WTC11 (cell line): ENCODE data around the gene GLT6D1. TPM values are rescaled to one million over a fixed set of nuclear protein-coding genes. Genes with fewer than 3 reads are reported as not detected.

Experiments used
- ATAC-seq: fragments of 200-7000 bp; cut with Tn5 transposase; 2 replicates; pipeline ENCODE4 v1.10.0; 2021; ENCODE audit warnings: mild to moderate bottlenecking, moderate library complexity
- CTCF ChIA-PET: fragments of 300-600 bp; sonication (Branson Sonifier 250); formaldehyde crosslinking; loops from one replicate; lab custom pipeline; 2021; ENCODE audit warnings: antibody characterized with exemption; lab: Charles Lee
- POLR2A ChIA-PET: fragments of 350-600 bp; sonication (Branson Sonifier 250); formaldehyde crosslinking; loops from one replicate; lab custom pipeline; 2021; ENCODE audit warnings: antibody characterized with exemption; lab: Charles Lee
- DNase-seq: peaks from one replicate; pipeline ENCODE4 v3.0.0; 2021; ENCODE audit warnings: low spot score
- H3K27ac Mint-ChIP-seq: 2 replicates; pipeline ENCODE4 v1.8.0; 2021; ENCODE audit warnings: mixed read lengths
- H3K27me3 Mint-ChIP-seq: 2 replicates; pipeline ENCODE4 v1.8.0; 2021; ENCODE audit warnings: low read depth, mild to moderate bottlenecking, moderate library complexity, mixed read lengths
- H3K36me3 Mint-ChIP-seq: 2 replicates; pipeline ENCODE4 v1.8.0; 2021; ENCODE audit warnings: mixed read lengths
- H3K4me1 Mint-ChIP-seq: 2 replicates; pipeline ENCODE4 v1.8.0; 2022; ENCODE audit warnings: mixed read lengths
- H3K4me3 Mint-ChIP-seq: 2 replicates; pipeline ENCODE4 v1.8.0; 2021; ENCODE audit warnings: mild to moderate bottlenecking, moderate library complexity, mixed read lengths
- H3K9me3 Mint-ChIP-seq: 2 replicates; pipeline ENCODE4 v1.8.0; 2021; ENCODE audit warnings: mixed read lengths
- CBFB ChIP-seq: sonication (generic); formaldehyde crosslinking; IDR thresholded peaks from 2 replicates; pipeline ENCODE4 v1.8.1; 2022; ENCODE audit warnings: mild to moderate bottlenecking, low read depth, missing genetic modification reagents
- CREB1 ChIP-seq: sonication (generic); formaldehyde crosslinking; IDR thresholded peaks from 2 replicates; pipeline ENCODE4 v1.8.0; 2023; ENCODE audit warnings: mild to moderate bottlenecking, missing genetic modification reagents
- FOXJ3 ChIP-seq: sonication (generic); formaldehyde crosslinking; IDR thresholded peaks from 2 replicates; pipeline ENCODE4 v1.9.0; 2021; ENCODE audit warnings: missing genetic modification reagents, mild to moderate bottlenecking, borderline replicate concordance
- FOXK1 ChIP-seq: sonication (generic); formaldehyde crosslinking; IDR thresholded peaks from 2 replicates; pipeline ENCODE4 v1.8.0; 2022; ENCODE audit warnings: mild to moderate bottlenecking, moderate library complexity, missing genetic modification reagents
- GRHL2 ChIP-seq: fragments of 250-450 bp; sonication (Bioruptor Pico); IDR thresholded peaks from 2 replicates; pipeline ENCODE4 v1.8.0; 2022; ENCODE audit warnings: mild to moderate bottlenecking, moderate library complexity; ENCODE audit not compliant: insufficient replicate concordance, severe bottlenecking
- HMGA2 ChIP-seq: fragments of 250-450 bp; sonication (Bioruptor Pico); IDR thresholded peaks from 2 replicates; pipeline ENCODE4 v1.4.0; 2021; ENCODE audit warnings: mild to moderate bottlenecking, moderate library complexity
- NR3C1 ChIP-seq: sonication (generic); formaldehyde crosslinking; conservative IDR thresholded peaks from 2 replicates; pipeline ENCODE4 v1.8.1; 2023; ENCODE audit warnings: low read depth, mild to moderate bottlenecking, missing genetic modification reagents
- OVOL2 ChIP-seq: fragments of 250-450 bp; sonication (Bioruptor Pico); IDR thresholded peaks from 2 replicates; pipeline ENCODE4 v1.9.0; 2021; ENCODE audit warnings: mild to moderate bottlenecking, borderline replicate concordance
- RELA ChIP-seq: sonication (generic); formaldehyde crosslinking; IDR thresholded peaks from 2 replicates; pipeline ENCODE4 v1.8.1; 2022; ENCODE audit warnings: missing genetic modification reagents, mild to moderate bottlenecking, borderline replicate concordance
- SP1 ChIP-seq: sonication (generic); formaldehyde crosslinking; conservative IDR thresholded peaks from 2 replicates; pipeline ENCODE4 v1.8.1; 2022; ENCODE audit warnings: missing genetic modification reagents
- TEAD1 ChIP-seq: sonication (generic); formaldehyde crosslinking; IDR thresholded peaks from 2 replicates; pipeline ENCODE4 v1.8.0; 2022; ENCODE audit warnings: mild to moderate bottlenecking, missing genetic modification reagents
- TEAD4 ChIP-seq: sonication (generic); formaldehyde crosslinking; IDR thresholded peaks from 2 replicates; pipeline ENCODE4 v1.8.0; 2022; ENCODE audit warnings: mild to moderate bottlenecking, missing genetic modification reagents
- TP53 ChIP-seq: sonication (generic); formaldehyde crosslinking; IDR thresholded peaks from 2 replicates; pipeline ENCODE4 v1.8.1; 2023; ENCODE audit warnings: mild to moderate bottlenecking, missing genetic modification reagents
- ZNF121 ChIP-seq: sonication (generic); formaldehyde crosslinking; IDR thresholded peaks from 2 replicates; pipeline ENCODE4 v1.8.0; 2023; ENCODE audit warnings: missing genetic modification reagents
- ZNF317 ChIP-seq: sonication (generic); formaldehyde crosslinking; IDR thresholded peaks from 2 replicates; pipeline ENCODE4 v1.8.1; 2023; ENCODE audit warnings: low read depth, mild to moderate bottlenecking, moderate library complexity, missing genetic modification reagents, borderline replicate concordance
- ZNF671 ChIP-seq: fragments of 250-450 bp; sonication (Bioruptor Pico); IDR thresholded peaks from 2 replicates; pipeline ENCODE4 v1.8.0; 2021; ENCODE audit warnings: mild to moderate bottlenecking
- total RNA-seq: library from RNA; stranded (reverse); gene quantifications from 3 replicates; pipeline ENCODE4 v1.2.3, GENCODE V29; 2021
- TF ChIP-seq, protein P1 (sequence below): sonication (generic); formaldehyde crosslinking; IDR thresholded peaks from 2 replicates; pipeline ENCODE4 v1.8.1; 2023; ENCODE audit warnings: mild to moderate bottlenecking, missing genetic modification reagents
- TF ChIP-seq, protein P2 (sequence below): sonication (generic); formaldehyde crosslinking; IDR thresholded peaks from 2 replicates; pipeline ENCODE4 v1.8.1; 2022; ENCODE audit warnings: mild to moderate bottlenecking, moderate library complexity, missing genetic modification reagents
- TF ChIP-seq, protein P3 (sequence below): sonication (generic); formaldehyde crosslinking; IDR thresholded peaks from 2 replicates; pipeline ENCODE4 v1.8.1; 2022; ENCODE audit warnings: missing genetic modification reagents, borderline replicate concordance
- TF ChIP-seq, protein P4 (sequence below): sonication (generic); formaldehyde crosslinking; IDR thresholded peaks from 2 replicates; pipeline ENCODE4 v1.8.0; 2023; ENCODE audit warnings: missing genetic modification reagents
- TF ChIP-seq, protein P5 (sequence below): sonication (generic); formaldehyde crosslinking; IDR thresholded peaks from 2 replicates; pipeline ENCODE4 v1.8.0; 2022; ENCODE audit warnings: mild to moderate bottlenecking, missing genetic modification reagents
- TF ChIP-seq, protein P6 (sequence below): sonication (generic); formaldehyde crosslinking; IDR thresholded peaks from 2 replicates; pipeline ENCODE4 v1.8.1; 2023; ENCODE audit warnings: mild to moderate bottlenecking, missing genetic modification reagents, borderline replicate concordance
- TF ChIP-seq, protein P7 (sequence below): fragments of 250-450 bp; sonication (Bioruptor Pico); IDR thresholded peaks from 2 replicates; pipeline ENCODE4 v1.9.0; 2021; ENCODE audit warnings: moderate library complexity, mild to moderate bottlenecking, inconsistent platforms, borderline replicate concordance

The GLT6D1 gene
- total RNA-seq, 1 experiment from 2014 or later: 0.37 TPM

DNA sequence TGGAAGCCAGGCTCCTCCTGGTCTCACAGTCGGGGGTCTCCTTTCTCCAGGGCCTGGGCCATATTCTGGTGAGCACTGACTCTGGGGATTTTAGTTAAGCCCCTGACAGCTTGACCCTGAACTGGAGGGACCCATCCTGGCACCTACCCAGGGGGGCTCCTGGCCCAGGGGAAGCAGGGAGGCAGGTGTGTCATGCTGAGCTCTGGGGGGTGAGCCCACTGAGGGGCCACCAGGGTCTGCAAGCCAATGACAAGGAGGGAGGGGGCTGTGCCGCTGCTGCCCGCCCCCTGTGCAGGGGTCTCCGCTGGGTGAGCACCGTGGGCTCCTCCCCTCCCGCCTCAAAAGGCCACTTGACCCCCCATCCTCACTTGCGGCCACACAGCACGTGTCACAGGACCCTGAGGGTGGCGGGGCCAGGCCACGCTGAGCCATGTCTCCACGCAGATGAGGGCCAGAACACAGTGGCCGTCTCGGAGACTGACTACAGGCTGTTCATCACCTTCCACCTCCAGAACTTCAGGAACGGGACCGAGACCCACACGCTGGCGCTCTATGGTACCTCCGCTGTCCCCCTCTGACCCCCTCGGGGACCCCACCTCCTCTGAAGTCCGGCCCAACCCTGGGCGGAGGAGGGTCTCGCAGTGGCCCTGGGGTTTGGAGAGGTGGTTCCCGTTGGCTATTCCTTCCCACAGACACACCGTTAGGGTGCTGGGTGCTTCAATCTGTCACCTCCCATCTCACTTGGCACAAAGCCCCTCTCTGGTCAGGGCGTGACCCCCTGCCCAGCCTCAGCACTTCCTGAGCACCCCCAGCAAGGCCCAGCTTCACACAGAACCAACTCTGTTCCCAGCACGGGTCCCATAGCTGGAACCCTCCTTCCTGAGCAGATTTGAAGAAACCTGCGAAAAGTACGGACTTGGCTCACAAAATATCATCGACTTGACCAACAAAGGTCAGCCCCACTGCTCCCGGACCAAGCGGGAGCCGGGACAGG lies 25.8 kb upstream of the GLT6D1 start:
- no peaks in the 10 kb centered on the region for H3K27me3 Mint-ChIP-seq
- peaks cover 14% of the 10 kb centered on the region for H3K9me3 Mint-ChIP-seq
- no peak for DNase-seq
- TF ChIP-seq FOXJ3 (CRISPR knock-in tag) (no peak), CBFB (CRISPR knock-in tag) (no peak), TEAD1 (no peak), TEAD4 (CRISPR knock-in tag) (no peak), ZNF121 (no peak), SP1 (CRISPR knock-in tag) (no peak), FOXK1 (CRISPR knock-in tag) (no peak)
- TF ChIP-seq, protein P1, sequence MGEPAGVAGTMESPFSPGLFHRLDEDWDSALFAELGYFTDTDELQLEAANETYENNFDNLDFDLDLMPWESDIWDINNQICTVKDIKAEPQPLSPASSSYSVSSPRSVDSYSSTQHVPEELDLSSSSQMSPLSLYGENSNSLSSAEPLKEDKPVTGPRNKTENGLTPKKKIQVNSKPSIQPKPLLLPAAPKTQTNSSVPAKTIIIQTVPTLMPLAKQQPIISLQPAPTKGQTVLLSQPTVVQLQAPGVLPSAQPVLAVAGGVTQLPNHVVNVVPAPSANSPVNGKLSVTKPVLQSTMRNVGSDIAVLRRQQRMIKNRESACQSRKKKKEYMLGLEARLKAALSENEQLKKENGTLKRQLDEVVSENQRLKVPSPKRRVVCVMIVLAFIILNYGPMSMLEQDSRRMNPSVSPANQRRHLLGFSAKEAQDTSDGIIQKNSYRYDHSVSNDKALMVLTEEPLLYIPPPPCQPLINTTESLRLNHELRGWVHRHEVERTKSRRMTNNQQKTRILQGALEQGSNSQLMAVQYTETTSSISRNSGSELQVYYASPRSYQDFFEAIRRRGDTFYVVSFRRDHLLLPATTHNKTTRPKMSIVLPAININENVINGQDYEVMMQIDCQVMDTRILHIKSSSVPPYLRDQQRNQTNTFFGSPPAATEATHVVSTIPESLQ (CRISPR knock-in tag): no peak
- TF ChIP-seq, protein P2, sequence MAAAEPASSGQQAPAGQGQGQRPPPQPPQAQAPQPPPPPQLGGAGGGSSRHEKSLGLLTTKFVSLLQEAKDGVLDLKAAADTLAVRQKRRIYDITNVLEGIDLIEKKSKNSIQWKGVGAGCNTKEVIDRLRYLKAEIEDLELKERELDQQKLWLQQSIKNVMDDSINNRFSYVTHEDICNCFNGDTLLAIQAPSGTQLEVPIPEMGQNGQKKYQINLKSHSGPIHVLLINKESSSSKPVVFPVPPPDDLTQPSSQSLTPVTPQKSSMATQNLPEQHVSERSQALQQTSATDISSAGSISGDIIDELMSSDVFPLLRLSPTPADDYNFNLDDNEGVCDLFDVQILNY (CRISPR knock-in tag): no peak
- TF ChIP-seq, protein P3, sequence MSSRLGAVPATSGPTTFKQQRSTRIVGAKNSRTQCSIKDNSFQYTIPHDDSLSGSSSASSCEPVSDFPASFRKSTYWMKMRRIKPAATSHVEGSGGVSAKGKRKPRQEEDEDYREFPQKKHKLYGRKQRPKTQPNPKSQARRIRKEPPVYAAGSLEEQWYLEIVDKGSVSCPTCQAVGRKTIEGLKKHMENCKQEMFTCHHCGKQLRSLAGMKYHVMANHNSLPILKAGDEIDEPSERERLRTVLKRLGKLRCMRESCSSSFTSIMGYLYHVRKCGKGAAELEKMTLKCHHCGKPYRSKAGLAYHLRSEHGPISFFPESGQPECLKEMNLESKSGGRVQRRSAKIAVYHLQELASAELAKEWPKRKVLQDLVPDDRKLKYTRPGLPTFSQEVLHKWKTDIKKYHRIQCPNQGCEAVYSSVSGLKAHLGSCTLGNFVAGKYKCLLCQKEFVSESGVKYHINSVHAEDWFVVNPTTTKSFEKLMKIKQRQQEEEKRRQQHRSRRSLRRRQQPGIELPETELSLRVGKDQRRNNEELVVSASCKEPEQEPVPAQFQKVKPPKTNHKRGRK (CRISPR knock-in tag): no peak
- TF ChIP-seq, all 79 proteins: peak for 0
- CTCF ChIA-PET: interaction anchor here (0.5 kb wide), 1 partner anchor 227 kb away, joined by 3 read pairs; no protein-coding TSS in a partner anchor
- H3K27ac Mint-ChIP-seq: no peak overlapping the region
- ATAC-seq: no peak
- POLR2A ChIA-PET: no interaction called here
- H3K4me1 Mint-ChIP-seq: peaks cover 6% of the 10 kb centered on the region
- H3K4me3 Mint-ChIP-seq: no peak overlapping the region
- H3K36me3 Mint-ChIP-seq: peaks cover 11% of the 10 kb centered on the region

DNA sequence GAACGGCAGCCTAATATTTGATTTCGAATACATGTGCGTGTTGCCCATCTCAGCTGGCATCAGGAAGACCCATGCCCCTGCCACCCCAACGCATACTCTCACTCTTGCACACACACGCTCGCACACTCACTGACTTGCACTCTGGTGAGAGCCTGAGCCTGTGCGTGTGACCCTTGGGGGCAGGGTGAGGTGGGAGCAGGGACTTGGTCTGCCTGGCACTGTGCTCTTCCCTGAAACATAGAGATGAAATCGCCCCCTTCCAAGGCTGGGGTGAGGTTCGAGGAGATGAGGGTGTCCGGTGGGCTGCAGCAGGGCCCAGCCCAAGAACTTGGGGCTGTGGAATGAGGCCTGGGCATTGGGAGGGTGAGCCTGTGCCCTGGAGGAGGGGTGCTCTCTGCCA lies 24.9 kb upstream of the GLT6D1 start:
- Mint-ChIP-seq H3K36me3 (peaks cover 13% of the 10 kb centered on the region), H3K4me3 (no peak overlapping the region), H3K4me1 (peaks cover 6% of the 10 kb centered on the region), H3K27me3 (no peaks in the 10 kb centered on the region), H3K9me3 (peaks cover 13% of the 10 kb centered on the region), H3K27ac (no peak overlapping the region)
- no peak for DNase-seq
- POLR2A ChIA-PET: no interaction called here
- CTCF ChIA-PET: no interaction called here
- ATAC-seq: no peak
- TF ChIP-seq, protein P4, sequence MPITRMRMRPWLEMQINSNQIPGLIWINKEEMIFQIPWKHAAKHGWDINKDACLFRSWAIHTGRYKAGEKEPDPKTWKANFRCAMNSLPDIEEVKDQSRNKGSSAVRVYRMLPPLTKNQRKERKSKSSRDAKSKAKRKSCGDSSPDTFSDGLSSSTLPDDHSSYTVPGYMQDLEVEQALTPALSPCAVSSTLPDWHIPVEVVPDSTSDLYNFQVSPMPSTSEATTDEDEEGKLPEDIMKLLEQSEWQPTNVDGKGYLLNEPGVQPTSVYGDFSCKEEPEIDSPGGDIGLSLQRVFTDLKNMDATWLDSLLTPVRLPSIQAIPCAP (CRISPR knock-in tag): no peak
- TF ChIP-seq, protein P5, sequence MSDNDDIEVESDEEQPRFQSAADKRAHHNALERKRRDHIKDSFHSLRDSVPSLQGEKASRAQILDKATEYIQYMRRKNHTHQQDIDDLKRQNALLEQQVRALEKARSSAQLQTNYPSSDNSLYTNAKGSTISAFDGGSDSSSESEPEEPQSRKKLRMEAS (CRISPR knock-in tag): no peak
- TF ChIP-seq HMGA2 (CRISPR knock-in tag) (no peak), GRHL2 (CRISPR knock-in tag) (no peak), ZNF317 (CRISPR knock-in tag) (no peak), NR3C1 (CRISPR knock-in tag) (no peak), OVOL2 (CRISPR knock-in tag) (no peak), CREB1 (no peak), ZNF671 (no peak), RELA (CRISPR knock-in tag) (no peak), ZNF121 (no peak), TP53 (no peak)
- TF ChIP-seq, protein P6, sequence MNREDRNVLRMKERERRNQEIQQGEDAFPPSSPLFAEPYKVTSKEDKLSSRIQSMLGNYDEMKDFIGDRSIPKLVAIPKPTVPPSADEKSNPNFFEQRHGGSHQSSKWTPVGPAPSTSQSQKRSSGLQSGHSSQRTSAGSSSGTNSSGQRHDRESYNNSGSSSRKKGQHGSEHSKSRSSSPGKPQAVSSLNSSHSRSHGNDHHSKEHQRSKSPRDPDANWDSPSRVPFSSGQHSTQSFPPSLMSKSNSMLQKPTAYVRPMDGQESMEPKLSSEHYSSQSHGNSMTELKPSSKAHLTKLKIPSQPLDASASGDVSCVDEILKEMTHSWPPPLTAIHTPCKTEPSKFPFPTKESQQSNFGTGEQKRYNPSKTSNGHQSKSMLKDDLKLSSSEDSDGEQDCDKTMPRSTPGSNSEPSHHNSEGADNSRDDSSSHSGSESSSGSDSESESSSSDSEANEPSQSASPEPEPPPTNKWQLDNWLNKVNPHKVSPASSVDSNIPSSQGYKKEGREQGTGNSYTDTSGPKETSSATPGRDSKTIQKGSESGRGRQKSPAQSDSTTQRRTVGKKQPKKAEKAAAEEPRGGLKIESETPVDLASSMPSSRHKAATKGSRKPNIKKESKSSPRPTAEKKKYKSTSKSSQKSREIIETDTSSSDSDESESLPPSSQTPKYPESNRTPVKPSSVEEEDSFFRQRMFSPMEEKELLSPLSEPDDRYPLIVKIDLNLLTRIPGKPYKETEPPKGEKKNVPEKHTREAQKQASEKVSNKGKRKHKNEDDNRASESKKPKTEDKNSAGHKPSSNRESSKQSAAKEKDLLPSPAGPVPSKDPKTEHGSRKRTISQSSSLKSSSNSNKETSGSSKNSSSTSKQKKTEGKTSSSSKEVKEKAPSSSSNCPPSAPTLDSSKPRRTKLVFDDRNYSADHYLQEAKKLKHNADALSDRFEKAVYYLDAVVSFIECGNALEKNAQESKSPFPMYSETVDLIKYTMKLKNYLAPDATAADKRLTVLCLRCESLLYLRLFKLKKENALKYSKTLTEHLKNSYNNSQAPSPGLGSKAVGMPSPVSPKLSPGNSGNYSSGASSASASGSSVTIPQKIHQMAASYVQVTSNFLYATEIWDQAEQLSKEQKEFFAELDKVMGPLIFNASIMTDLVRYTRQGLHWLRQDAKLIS (CRISPR knock-in tag): no peak
- TF ChIP-seq, protein P7, sequence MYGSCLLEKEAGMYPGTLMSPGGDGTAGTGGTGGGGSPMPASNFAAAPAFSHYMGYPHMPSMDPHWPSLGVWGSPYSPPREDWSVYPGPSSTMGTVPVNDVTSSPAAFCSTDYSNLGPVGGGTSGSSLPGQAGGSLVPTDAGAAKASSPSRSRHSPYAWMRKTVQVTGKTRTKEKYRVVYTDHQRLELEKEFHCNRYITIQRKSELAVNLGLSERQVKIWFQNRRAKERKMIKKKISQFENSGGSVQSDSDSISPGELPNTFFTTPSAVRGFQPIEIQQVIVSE (CRISPR knock-in tag): no peak
